Activated CD4-positive, alpha-beta T cell treated with anti-CD3 and anti-CD28 coated beads, Interleukin-10, Interleukin-2, amounts not matched to agents 100 ng/mL and 50 ng/mL, durations not matched to agents 16 hours and 8 hours (primary cell): ENCODE measurements around the gene ZNF8.
"Not testable (repeated sequence)": the region's sequence is repeated elsewhere in the genome, so short reads cannot be mapped to it uniquely, and the experiment has no call there.

Experiments
- DNase-seq: peaks from one replicate; pipeline ENCODE4 v3.0.0-alpha.2; 2020

The ZNF8 gene

DNA sequence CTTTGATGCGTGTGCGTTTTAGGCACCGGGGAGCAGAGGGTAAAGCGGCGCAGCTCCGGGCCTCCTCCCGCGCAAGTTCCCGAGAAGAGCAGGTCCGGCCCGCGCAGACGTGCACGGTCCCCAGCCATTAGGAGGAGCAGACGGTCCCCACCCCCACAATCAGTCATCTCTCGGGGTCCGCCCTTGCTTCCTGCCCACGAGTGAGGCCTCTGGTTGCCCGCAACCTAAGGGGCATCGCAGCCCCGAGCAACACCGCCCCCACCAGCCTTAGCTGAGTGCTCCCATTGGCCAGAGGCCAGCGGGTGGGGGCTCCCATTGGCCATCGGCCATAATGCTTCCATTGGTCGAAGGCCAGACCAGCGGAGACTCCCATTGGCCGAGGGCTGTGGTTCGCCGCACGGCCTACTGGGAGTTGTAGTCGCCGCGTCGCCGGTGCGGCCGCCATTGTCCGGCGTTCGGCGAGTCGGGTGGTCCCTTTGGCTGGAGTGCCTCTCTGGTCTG is at the start of gene ZNF8:
Gene ZNF8 (plus strand): TSS at position 415 of the 501 bp plus-strand sequence. CDS start 127 bp downstream, outside the sequence.
- peak; percentile 99 for DNase-seq

DNA sequence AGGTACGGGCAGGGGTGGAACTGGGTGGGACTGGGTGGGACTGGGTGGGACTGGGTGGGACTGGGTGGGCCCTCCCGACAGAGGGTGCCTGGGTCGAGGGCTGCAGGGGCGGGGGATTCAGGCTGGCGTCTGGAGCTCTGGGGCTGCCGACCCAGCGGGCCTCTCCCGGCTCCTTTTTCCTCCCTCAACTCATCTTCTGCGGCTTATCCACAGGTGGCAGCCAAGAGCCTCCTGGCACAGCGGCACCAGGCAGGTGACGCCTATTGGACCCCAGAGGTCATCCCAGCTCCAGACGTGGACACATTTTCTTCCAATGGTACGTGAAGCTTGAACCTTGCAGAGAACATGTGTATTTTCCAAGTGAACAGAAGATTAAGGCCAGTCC is 49.5 kb upstream of the ZNF8 start:
- peak; percentile 36 for DNase-seq

DNA sequence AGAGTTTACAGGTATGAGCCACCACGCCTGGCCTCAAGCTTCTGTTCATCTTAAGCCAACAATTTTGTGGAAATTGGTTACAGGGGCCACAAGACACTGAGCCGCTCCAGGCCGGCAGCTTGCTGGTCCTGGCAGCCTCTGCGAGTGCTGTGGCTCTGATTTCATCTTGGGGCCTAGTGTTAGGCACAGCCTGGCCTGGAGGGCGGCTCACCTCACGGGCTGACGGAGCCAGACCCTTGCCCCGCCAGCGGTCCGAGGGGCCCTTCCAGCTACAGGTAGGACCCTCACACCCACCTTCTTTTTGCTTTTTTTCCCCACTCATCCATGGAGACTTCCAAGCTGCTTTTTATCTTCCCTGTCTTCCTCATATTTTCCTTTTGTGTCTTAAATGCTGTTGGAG is 41.4 kb upstream of the ZNF8 start:
- DNase-seq: no peak

DNA sequence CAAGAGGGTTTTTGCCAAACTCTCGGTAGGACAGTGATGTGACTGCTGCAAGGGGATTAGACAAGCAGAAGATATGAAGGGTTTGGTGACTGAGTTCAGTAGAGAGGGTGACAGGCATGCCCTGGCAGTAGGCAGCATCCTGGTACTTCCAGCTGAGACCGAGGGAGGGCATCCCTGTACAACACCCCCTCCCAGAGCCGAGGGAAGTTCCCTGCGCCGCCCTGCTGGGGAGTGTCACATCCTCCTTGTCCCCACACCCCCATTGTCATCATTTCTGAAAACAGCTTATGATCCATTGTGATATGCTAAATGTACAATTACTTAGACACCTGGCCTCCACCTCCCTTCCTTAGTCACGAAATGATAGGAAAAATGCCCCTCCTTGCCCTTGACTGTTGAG is 35.4 kb upstream of the ZNF8 start:
- DNase-seq: no peak

DNA sequence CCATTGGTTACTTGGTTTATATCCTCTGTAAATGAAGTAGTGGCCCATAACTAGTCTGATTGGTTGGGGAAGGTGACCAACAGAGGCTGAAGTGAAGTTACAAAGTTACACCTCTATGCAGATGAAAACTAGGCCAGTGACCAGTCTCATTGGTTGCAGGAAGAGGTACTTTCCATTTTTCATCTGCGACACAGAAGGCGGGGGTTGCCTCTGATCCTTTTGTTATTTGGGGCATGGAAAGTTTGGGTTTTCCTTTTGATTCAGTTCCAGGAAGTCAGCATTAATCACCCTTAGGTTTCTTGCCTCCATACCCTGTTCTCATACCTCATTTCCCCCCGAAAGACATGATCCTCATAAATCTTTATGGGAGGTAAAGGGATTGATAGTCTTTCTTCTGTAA is 29.9 kb upstream of the ZNF8 start:
- DNase-seq: no peak

DNA sequence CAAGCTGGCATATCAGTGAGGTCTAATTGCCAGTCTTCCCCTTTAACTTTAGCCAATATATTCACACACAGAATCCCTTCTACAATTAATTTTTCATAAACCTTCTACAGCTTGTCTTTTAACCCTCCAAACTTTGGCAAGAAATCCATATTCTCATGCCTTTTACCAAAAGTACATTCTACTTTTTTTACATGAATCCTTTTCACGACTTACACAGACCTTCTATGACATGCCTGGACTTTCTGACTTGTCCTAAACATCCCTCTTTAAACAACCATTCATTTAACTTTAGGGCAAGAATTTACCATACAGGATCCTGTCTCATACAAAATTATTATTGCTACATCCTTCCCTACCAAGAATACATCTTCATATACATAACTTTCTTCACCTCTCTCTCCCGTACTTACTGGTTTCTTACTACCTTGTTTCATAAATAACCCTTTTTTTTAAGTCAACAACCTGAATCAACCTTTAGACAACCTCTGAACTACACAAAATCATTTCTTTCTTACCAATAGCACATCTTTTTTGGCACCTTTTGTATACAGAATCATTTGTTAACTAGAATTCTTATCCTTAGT is 26.6 kb upstream of the ZNF8 start:
- DNase-seq: no peak

DNA sequence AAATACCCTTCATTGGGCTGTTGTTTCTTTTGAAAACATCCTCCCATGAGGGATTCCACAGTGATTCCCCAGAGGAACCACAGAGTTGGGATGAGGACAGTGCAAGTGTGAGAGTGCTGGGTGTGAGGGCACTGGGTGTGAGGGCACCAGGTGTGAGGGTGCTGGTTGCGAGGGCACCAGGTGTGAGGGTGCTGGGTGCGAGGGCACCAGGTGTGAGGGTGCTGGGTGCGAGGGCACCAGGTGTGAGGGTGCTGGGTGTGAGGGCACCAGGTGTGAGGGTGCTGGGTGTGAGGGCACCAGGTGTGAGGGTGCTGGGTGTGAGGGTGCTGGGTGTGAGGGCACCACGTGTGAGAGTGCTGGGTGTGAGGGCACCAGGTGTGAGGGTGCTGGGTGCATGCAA is 20.5 kb upstream of the ZNF8 start:
- not testable (repeated sequence) for DNase-seq

DNA sequence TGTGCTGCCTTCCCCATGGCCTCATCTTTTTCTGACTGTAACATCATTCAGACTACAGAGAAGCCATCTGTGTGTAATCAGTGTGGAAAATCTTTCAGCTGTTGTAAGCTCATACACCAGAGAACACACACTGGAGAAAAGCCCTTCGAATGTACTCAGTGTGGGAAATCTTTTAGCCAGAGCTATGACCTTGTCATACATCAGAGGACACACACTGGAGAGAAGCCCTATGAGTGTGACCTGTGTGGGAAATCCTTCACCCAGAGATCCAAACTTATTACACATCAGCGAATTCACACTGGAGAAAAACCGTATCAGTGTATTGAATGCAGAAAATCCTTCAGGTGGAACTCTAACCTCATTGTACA is 17.2 kb upstream of the ZNF8 start:
- DNase-seq: no peak

DNA sequence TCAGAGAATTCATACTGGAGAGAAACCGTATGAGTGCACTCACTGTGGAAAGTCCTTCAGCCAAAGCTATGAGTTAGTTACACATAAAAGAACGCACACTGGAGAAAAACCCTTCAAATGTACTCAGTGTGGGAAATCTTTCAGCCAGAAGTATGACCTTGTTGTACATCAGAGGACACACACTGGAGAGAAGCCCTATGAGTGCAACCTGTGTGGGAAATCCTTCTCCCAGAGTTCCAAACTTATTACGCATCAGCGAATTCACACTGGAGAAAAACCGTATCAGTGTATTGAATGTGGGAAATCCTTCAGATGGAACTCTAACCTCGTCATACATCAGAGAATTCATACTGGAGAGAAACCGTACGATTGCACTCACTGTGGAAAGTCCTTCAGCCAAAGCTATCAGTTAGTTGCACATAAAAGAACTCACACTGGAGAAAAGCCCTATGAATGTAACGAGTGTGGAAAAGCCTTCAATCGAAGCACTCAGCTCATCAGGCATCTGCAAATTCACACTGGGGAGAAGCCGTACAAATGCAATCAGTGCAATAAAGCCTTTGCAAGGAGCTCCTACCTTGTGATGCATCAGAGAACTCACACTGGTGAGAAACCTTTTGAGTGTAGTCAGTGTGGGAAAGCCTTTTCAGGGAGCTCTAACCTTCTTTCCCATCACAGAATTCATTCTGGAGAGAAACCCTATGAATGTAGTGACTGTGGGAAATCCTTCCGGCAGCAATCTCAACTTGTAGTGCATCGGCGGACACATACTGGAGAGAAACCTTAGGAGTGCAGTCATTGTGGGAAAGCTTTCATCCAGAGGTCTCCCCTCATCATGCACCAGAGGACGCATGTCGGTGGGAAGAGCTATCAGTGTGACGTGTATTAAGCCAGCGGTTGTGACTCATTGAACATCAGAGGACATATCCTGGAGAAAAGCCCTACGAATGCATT is 16.5 kb upstream of the ZNF8 start:
- no peak for DNase-seq

DNA sequence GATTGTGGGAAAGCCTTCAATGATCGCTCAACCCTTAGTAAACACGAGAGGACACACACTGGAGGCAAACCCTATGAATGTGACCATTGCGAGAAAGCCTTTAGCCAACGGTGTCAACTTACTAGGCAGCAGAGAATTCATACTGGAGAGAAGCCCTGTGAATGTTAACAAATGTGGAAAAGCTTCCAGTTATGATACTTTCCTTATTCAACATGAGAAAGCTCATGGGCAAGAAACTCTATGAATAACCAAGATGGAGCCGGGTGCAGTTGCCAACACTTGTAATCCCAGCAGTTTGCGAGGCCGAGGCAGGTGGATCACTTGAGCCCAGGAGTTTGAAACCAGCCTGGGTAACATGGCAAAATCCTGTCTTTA is 15.8 kb upstream of the ZNF8 start:
- no peak for DNase-seq

DNA sequence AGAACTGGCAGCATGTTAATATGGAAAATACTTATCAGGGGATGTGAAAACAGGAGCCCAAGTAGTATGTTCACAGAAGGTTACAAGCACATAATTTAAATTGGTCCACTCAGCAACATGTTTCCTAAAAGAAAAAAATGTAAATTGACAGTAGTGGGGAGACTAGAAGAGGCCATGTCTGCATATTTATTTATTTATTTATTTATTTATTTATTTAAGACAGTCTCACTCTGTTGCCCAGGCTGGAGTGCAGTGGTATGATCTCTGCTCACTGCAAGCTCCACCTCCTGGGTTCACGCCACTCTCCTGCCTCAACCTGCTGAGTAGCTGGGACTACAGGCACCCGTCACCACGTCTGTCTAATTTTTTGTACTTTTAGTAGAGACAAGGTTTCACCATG is 13.7 kb upstream of the ZNF8 start:
- DNase-seq: no peak

DNA sequence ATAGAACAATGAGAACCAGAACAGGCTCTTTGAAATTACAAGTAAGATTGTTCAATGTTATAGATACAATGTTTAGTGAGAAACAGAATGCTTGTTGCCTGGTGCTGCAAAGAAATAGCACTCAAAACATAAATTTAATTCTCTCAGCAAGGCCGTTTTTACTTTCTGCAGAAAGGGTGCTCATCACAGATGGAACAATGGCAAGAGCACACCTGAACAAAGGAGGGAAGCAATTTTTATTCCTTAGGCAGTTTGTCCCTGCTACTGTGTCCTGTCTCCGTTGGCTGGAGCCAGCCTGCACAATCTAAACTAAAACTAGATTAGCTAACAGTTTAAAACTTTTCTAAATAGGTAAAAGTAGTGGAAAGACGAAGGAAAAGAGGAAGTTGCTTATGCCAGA is 10.4 kb upstream of the ZNF8 start:
- DNase-seq: no peak

DNA sequence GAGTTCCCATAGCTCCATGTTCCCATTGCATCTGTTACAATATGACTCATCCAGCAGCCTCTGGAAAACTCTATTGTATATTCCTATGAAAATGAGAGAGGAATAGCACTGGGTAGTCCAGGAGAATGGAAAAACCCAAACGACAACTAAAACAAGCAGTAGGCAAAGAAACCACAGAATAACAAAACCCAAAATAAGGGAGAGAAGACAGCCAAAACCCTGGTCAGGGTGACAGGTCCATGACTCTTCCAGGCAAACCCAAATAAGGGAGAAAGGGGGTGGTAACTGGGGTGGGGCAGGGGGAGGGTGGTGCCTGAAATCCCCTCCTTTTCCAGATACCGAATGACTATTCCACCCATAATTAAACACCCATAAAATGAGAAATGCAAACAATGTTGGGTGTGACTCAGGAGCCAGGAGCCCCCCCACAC is 4.0 kb upstream of the ZNF8 start:
- DNase-seq: no peak

DNA sequence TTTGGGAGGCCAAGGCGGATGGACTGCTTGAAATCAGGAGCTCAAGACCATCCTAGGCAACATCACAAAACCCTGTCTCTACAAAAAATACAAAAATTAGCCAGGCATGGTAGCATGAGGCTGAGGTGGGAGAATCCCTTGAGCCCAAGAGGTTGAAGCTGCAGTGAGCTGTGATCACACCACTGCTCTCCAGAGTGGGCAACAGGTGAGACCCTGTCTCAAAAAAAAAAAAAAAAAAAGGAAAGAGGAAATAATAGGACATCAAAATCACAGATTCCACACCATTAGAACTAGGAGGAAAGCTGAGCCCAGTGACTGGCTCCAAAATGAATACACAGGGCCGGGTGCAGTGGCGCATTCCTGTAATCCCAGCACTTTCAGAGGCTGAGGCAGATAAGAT is 3.2 kb upstream of the ZNF8 start:
- DNase-seq: no peak

DNA sequence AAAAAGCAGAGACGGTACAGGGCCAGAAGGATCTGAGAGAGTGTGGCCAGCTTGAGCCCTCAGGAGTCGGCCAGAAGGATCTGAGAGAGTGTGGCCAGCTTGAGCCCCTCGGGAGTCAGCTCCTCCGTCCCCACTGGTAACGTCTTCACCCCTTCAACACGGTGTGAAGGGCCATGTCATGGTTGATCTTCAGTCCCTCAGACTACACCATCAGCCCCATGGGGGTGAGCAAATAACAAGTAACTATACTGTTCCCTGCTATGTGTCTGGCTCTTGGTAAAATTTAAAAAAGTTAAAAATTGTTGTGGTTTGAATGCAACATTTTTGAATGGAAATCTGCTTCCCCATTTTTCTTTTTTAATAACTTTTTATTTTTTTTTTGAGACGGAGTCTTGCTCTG is 1.6 kb upstream of the ZNF8 start:
- no peak for DNase-seq

DNA sequence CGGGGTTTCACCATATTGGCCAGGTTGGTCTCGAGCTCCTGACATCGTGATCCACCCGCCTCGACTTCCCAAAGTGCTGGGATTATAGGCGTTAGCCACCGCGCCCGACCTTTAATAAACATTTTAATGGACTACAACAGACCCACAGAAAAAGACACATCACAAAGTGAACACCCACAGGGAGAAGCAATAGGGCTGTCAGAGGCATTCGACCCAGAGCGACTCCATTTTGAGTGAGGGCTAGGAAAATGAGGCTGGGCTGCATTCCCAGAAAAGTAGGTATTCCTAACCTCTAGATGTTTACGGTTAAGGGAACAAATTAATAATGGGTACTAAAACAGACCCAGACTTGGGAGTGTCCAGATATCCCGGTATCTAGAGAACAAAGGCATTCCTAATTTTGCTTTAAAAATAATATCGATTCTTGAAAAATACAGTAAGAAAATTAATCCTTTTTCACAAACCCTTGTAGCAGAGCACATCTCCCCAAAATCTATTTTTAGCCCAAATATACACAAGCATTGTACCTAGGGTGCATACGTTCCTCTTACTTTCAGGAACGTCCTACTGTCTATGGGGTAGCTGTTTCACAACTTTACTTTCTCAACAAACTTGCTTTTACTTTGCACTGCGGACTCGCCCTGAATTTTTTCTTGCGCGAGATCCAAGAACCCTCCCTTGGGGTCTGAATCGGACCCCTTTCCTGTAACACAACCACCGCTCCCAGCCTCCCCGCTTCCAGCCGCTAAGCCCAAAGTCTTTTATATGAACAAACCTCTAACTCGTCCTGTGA is 811 bp upstream of the ZNF8 start:
- no peak for DNase-seq

DNA sequence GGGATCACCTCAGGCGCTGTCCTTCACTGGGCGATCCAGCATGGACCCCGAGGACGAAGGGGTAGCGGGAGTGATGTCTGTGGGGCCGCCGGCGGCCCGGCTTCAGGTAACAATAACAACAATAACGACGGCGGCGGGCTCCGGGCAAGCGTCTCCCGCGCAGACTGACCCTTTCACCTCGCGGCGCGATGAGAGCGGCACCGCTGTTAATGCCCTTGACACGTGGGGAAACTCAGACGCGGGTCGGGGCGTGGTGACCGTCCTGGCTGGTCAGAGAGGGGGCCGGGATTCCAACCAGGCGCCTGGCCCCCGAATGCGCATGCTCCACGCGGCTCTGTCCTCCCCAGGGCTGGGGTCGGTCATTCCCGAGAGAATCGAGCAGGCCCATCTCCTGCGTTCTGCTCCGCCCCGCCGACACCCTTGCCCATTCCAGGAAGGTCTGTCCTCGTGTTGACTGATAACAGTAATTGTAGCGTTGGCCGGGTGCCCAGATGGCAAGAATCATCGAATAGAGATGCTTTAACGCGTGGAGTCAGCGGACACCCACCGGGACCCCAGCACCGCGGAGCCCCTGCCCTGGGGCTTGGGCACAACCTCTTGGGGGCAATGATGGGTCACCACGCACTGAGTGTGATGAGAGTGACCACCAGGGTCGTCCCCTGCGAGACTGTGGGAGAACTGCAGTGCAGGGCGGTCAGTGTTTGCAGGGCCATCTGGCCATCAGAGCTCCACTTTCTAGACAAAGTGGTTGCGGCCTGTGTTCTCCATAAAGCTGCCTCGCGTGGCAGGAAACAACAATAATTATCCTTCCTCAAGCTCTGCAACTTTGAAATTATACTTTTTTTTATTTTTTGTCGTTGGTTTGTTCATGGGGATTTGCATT is 528 bp downstream of the ZNF8 start:
- peak; percentile 54 for DNase-seq

DNA sequence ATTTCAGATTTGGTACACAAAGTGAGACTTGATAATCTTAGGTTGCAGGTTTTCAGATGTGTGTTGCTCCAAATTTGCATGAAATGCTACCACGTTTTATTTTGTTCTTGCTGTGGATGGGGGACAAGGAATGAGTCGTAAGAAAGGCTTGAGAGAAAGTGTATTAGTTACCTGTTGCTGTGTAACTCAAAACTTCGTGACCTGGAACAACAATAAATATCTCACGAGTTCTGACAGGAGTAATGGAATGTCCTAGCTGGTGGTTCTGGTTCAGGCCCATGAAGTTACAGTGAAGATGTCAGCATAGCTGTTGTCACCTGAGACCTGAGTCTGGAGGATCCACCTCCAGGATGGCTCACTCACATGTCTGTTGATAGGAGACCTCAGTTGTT is 1.2 kb downstream of the ZNF8 start:
- no peak for DNase-seq

DNA sequence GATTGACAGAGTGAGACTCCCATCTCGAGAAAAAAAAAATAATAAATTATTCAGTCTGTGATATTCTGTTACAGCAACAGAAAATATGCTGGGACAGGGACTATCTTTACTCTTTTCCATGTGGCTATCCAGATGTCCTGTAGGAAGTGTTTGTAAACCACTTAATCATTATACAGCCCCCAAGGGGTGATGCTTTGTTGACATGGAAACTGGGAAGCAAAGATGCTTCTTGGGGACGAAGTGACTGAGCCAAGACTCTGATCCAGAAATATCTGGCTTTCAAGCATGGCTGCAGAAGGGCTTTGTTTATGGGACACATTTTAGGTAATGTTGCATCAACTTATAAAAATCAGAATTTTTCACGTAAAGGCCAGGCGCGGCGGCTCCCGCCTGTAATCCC is 5.4 kb downstream of the ZNF8 start:
- DNase-seq: no peak

DNA sequence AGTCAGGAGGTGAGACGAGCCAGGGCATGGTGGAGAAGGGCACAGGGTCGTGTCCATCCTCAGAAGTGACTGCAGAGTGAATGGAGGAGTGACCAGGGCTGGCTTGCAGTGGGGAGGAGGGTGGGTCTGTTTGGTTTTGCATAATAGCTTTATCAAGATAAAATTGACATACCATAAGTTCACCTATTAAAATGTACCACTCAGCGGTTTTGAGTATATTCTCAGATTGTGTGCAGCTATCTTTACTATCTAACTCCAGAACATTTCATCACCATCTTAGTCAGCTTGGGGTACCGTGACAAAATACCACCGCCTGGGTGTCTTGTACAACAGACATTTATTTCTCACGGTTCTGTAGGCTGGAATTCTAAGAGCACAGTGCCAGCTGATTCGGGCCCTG is 13.2 kb downstream of the ZNF8 start:
- no peak for DNase-seq

DNA sequence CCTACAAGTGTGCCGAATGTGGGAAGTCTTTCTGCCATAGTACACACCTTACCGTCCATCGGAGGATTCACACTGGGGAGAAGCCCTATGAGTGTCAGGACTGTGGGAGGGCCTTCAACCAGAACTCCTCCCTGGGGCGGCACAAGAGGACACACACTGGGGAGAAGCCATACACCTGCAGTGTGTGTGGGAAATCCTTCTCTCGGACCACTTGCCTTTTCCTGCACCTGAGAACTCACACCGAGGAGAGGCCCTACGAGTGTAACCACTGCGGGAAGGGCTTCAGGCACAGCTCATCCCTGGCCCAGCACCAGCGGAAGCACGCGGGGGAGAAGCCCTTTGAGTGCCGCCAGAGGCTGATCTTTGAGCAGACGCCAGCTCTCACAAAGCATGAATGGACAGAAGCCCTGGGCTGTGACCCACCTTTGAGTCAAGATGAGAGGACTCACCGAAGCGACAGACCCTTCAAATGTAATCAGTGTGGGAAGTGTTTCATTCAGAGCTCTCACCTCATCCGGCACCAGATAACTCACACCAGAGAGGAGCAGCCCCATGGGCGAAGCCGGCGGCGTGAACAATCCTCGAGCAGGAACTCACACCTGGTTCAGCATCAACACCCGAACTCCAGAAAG is 16.1 kb downstream of the ZNF8 start:
- no peak for DNase-seq

DNA sequence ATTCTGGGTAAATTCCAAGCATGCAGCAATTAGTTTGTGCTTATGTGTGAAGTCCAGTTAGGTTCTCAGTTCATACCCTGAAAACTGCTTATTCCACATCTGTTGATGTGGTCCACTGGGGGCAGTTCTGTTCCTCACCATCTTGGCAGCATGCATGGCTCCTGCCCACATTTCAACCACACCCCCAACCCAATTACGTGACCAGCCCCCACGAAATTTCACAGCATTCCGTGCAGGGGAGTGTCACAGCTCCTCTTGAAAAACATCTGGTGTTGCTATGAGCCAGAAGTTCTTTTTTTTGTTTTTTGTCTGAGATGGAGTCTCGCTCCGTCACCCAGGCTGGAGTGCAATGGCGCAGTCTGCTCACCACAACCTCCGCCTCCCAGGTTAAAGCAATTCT is 17.3 kb downstream of the ZNF8 start:
- no peak for DNase-seq
